GM12875 (cell line): ENCODE results near the gene QRSL1.

Experiments
- H3K4me3 ChIP-seq: one replicate; pipeline ENCODE4 v1.5.1; 2011; ENCODE audit warnings: low read depth, low read length, control low read depth
- TF ChIP-seq, protein P1 (sequence below): IDR thresholded peaks from 2 replicates; pipeline ENCODE4 v1.5.1; 2011; ENCODE audit warnings: low read depth, mild to moderate bottlenecking, control low read depth, inconsistent platforms, low read length, moderate library complexity, borderline replicate concordance; ENCODE audit not compliant: insufficient read depth

QRSL1 gene

DNA sequence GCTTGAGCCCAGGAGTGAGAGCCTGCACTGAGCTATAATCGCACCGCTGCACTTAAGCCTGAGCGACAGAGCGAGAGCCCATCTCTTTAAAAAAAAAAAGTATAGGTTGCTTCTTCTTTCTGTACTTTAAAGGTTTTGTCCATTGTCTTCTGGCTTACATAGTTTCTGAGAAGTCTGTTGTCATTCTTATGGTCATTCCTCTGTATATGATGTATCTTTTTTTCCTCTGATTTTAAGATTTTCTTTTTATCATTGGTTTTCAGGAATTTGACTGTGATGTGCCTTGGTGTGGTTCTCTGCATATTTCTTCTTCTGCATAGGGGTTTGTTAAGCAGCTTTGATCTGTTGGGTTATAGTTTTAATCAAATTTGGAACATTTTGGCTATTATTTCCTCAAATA, 29.1 kb downstream of the QRSL1 start:
- TF ChIP-seq, protein P1, sequence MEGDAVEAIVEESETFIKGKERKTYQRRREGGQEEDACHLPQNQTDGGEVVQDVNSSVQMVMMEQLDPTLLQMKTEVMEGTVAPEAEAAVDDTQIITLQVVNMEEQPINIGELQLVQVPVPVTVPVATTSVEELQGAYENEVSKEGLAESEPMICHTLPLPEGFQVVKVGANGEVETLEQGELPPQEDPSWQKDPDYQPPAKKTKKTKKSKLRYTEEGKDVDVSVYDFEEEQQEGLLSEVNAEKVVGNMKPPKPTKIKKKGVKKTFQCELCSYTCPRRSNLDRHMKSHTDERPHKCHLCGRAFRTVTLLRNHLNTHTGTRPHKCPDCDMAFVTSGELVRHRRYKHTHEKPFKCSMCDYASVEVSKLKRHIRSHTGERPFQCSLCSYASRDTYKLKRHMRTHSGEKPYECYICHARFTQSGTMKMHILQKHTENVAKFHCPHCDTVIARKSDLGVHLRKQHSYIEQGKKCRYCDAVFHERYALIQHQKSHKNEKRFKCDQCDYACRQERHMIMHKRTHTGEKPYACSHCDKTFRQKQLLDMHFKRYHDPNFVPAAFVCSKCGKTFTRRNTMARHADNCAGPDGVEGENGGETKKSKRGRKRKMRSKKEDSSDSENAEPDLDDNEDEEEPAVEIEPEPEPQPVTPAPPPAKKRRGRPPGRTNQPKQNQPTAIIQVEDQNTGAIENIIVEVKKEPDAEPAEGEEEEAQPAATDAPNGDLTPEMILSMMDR, result no peak
- no peak overlapping the region for H3K4me3 ChIP-seq

DNA sequence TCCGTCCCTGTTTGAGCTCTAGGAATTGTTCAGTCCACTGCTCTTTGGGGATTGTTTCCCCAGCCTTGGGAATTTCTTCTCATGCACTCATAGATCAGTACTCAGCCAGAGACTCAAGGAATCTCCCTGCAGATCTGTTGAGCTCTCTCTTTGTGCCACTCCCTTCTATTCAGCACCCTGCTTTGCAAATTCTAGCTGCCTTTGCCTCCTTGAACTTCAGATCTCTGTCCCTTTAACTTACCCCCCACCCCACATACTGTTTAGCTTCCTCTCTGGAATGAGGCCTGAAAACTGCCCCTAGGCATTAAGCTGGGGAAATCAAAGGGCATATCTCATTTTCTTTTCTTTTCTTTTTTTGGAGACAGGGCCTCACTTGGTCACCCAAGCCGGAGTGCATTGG, 30.5 kb downstream of the QRSL1 start:
- TF ChIP-seq, protein P1, result no peak
- H3K4me3 ChIP-seq, result no peak overlapping the region

DNA sequence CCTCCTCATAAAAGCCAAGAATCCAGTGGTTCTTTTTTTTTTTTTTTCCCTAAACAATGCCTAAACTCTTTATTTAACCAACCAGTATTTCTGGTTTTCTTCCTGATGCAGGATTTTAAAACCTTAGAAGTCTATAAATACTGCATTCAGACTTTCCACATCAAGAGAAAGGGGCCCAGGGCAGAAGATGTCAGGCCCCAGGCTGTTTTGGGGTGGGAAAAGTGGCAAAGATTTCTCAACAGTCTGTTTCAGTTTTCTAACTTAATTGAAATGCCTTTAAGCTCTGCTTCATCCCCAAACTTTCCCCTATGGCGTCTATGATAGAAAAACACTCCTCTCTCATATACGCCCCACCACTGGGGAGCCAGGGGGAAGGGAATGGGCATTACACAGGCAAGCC, 33.1 kb downstream of the QRSL1 start:
- H3K4me3 ChIP-seq, result no peak overlapping the region
- TF ChIP-seq, protein P1, result no peak

DNA sequence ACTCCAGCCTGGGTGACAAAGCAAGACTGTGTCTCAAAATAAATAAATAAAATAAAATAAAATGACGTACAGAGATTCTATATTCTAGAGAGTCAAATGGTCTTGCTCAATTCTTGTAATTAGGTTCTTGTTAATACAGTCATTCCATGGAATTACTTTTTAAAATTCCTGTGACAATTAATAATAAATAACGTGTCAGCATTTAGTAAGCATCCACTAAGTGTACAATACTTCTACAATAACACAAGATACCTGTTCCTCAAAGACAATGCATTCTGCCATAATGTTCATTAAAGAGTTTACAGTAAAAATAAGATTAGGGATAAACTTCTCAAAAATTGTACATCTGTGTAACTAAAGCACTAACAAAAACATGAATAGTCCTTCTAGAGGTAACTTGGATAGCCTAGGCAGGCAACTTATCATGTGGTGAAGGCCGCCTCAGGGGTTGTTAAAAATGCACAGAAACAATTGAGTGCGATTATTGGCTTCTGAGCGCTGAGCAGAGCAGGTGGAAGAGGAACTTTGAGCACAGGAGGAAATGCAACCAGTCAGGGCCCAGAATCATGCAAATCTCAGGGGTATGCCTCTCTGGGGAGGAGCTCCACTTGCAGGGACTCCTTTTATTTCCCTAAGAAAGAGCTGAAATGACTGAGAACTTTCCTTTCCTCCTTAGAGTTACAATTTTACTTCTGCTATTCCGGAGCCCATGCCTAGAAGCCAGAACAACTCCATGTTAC, 37.1 kb downstream of the QRSL1 start:
- no peak overlapping the region for H3K4me3 ChIP-seq
- TF ChIP-seq, protein P1, result no peak

DNA sequence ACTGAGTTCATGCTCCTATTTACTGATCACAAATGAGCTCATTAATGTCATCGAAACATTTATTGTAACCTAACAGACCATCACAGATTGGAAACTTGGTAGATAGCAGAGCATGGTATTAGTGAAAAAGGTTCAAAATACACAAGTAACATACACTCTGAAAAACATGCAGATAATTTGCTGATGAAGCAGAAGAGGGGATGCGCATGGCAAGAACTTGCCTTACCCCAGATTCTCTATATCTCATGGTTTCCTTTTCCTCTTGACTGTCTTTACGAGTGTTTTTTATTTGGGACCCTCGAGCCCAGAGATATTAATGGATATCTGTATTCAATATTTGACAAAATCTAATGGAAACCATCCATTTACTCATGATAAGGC, 37.6 kb downstream of the QRSL1 start:
- TF ChIP-seq, protein P1, result no peak

DNA sequence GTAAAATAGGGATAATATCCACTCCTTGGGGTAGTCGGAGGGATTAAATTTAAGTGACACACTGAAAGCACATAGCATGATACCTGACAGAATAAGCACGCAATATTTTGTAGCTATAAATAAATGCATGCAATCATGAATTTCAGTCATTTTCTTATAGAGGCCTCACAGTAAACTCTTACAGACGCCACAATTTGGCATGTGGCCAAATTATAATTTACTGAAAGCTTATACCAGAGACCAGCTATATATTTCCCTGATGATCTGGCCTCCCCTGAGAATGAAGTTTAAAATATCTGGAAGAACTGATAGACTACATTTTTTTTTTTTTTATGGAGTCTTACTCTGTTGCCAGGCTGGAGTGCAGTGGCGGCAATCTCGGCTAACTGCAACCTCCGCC, 40.9 kb downstream of the QRSL1 start:
- TF ChIP-seq, protein P1, result no peak
- no peak overlapping the region for H3K4me3 ChIP-seq

More for the DNA sequence above, 37.6 kb downstream of the QRSL1 start:
- H3K4me3 ChIP-seq, result no peak overlapping the region

DNA sequence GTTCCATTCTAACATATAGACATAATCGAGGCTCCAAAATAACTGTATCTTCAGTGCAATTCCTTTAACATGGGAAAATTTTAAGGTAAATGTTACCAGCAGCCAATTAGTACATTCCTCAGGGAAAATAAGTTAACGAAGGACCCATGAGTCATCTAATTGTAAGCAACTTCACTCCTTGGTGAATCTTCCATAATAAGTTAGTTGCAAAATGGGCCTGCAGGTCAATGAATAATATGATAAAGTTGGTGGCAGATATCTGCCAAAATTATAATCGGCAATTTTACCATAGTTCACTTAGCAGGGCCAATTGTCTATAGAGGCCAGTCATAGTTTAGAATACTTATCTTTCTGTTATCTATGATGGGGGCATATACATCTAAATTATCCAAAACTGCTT, 42.3 kb downstream of the QRSL1 start:
- TF ChIP-seq, protein P1, result no peak
- H3K4me3 ChIP-seq, result no peak overlapping the region
